Stimulated activated CD4-positive, alpha-beta T cell treated with anti-CD3 and anti-CD28 coated beads, Interleukin-2, amount 100 ng/mL, for 48 hours (primary cell): ENCODE results near the gene CHKA.

Experiments used
- DNase-seq, 2 donors: peaks; one replicate each; pipeline ENCODE4 v3.0.0-alpha.2; 2020

Gene CHKA

DNA sequence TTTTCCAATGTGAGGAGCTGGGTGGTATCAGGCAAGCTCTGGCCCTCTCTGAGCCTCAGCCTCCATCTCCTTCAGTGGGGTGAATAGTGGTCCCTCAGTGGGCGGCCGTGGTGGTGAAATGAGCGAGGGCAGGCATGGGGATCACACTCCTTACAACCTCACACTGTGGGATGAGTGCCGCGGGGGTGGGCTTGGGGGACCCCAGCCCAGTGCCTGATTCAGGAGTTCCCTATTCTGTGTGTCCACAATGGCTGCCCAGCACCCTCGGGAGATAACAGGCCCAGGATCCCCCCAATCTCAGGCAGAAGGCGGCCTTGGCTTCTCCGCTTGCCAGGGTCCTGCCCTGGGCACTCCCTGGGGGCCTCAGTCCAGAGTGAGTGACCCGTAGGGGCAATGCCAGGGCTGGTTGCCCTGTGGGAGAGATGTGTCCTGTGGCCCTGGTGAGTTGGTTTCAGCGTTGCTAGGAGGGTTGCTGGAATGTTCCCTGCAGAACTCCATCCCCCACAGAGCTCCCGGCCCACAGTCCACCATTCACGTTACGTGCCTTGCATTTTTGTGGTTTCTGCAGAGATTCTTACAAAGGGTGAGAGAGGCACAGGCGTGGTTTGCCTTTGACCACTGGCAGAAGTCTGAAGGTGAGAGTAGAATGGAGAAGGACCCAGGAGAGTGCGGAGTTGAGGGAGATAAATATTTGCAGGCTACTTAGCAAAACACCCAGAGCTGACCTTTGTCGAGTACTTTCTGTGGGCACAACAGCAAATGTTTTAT lies 108.2 kb downstream of the CHKA start:
- no peak for DNase-seq

DNA sequence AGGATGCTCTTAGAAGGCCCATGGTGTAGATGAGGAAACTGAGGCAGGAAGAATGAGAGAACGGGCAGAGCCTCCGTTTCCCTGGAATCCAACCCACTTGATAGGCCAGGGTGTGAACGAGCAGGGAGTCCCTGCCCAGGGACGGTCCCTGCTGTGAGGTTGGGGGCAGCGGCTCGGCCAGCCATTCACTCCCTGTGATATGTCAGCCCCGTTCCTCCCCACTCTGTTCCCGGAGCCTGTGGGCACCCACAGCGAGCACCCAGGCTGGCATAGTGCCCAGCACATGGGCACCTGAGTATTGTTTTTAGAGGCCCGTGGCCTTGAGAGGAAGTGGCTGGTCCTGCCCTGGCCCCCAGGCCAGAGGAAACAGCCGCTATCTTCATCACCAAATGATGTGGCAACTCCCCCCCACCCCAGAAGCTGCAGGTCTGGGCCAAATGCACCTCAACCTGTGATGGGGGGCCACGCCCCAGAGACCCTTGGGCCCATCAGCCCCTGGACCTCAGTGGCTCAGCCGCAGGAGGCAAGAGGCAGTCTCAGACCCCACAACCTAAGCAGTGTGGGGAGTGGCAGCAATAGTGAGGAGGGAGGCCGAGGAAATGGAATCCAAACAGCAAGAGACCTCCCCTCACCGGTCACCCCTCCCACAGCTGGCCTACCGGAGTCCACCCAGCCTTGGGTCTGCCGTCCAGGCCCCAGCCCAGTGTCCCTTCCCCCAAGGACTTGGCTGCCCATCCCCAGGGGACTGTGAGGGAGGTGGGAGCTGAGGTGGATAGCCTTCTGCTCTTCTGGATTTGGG lies 108.9 kb downstream of the CHKA start:
- DNase-seq: no peak

DNA sequence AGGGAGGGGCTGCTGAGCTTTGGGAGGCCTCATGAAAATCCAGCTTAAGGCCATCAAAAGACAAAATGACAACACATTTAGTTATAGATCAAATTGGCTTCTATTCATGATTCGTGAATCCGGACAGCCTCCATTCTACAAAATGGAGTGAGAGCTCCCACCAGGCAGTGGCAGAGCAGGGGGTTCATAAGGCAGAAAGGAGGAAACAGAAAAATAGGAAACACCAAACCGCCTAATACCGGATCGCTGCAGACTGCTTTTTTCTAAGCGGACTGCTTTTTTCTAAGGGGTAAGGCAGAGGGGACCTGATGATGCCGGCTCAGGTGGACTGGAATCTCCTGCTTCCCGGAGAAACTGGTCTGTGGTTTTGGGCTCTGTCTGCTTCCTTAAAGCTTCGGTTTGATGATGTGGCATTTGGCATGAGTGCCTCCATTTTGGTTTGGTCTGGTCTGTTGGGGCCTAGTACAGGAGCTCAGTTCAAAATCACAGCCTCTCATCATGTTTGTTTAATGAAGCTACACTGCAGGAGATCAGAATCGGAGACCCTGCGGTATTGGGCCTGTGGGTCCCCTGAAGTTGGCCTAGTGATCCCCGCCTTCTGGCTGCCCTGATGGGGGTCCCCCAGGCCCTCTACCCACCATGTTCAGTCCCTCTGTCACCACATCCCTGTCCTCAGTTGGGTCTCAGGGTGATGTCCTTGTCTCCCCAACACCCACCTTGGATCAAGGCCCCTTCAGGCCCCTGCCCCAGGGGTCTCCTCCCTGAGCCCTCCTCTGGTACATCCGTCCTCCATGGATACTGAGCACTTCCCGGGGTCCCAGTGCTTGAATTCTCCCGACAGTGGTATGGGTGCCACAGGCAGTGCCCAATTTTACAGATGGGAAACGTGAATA lies 109.9 kb downstream of the CHKA start:
- no peak for DNase-seq

DNA sequence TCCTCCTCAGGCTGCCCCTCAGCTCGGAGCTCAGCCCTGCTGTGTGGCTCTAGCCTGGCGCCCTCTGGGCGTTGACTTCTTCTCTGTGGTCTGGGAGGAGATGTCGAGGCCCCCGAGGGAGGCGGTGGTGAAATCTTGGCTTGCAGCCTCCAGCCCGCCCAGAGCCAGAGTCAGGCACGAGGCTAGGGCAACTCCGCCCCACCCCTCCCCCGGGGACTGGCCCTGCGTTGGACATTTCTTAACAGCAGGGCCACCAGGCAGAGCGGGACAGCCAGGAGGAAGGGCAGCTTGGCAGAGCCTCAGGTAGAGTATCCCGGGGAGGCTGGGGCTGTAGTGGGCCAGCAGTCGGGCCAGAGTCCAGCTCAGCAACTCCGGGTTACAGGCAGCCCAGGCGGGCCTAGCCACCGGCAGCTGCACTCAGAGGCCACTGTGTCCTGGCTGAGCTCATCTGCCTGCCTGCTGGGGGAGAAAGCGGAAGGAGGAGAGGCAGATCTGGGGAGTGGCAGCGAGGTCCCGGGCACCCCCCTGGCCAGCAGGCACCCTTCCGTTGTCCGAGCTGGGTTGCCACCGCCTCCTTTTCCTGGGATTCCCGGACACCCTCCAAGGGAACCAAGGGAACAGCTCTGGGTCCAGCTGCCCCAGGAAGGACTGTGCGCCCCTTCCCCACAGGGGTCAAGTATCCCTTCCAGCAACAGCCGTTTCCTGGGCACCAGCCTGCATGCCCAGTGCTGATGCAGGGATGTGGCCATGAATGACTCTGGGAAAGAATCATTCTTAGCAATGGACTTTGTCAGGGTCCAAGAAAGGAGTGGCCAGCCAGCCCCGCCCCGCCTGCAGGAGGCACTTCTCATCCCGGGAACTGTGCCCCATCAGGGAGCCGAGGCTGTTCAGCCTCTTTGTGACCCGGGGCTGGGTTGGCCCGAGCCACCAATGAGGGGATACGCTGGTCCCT lies 110.8 kb downstream of the CHKA start, which contains the start of gene ALDH3B1:
Gene ALDH3B1 (plus strand): TSS at position 238 of the 952 bp plus-strand sequence. CDS start 4,971 bp downstream, outside the sequence.
- DNase-seq: no peak

DNA sequence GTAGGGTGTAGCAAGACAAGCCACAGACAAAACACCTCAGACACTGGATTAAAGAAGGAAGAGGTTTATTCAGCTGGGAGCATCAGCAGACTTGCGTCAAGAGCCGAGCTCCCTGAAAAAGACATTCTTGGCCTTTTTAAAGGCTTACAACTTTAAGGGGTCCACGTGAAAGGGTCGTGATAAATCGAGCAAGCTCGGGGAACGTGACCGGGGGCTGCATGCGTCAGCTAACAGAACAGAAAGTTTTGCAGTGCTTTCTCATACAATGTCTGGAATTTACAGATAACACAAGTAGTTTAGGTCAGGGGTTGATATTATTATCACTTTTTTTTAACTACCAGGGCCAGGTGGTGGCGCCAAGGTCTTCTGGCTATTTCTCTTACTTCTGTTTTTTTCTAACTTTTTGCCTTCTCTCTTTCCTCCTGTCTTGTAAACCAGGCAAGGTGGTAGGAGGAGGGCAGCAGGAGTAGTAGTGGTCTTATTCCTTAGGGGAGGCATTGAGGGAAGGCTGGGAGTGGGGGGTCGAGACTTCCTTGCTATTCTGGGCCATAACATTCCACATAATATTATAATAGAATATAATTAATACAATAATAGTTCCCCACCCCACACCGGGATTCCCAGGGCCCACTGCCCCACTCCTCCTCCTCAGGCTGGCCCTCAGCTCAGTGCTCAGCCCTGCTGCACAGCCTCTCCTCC lies 111.6 kb downstream of the CHKA start:
- DNase-seq: no peak

DNA sequence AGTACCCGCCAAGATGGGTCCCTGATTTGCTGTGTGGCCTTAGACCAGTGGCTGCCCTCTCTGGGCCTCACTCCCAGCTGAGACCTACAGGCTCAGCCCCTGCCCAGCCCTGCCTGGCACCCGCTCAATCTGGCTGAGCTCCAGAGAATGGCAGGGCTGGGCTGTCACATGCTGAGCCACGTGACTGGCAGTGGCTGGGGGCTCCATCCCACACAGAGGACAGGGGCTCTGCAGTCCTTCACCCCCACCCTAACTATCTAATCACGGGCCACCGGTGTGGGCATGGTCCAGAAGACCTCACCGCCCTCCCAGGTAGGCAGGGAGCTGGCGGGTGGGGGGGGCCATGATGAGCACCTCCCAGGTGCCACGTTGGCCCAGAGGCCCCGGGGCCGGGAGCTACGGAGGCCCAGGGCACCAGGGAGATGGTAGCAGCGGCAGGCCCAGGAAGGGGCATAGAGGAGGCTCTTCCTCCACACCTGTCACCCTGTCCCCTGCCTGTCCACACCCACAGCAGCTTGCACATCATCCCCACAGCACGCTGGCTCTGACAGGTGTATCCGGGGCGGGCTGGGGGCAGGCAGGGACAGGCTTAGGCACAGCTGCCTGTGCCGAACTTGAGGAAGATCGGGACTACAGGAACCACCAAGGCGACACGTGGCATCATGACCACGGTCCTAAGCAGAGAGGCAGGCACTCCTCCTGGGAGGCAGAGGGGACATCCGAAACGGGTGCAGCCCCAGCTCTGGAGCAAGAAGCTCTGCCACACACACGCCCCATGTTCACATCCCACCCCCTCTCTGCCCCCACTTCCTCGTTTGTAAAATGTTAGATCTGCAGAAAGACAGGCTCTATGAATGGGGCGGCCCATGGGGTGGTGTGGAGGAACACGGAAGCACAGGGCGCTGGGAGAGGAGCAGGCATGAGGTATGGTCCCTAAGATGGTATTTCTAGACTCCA lies 112.5 kb downstream of the CHKA start:
- DNase-seq: no peak

DNA sequence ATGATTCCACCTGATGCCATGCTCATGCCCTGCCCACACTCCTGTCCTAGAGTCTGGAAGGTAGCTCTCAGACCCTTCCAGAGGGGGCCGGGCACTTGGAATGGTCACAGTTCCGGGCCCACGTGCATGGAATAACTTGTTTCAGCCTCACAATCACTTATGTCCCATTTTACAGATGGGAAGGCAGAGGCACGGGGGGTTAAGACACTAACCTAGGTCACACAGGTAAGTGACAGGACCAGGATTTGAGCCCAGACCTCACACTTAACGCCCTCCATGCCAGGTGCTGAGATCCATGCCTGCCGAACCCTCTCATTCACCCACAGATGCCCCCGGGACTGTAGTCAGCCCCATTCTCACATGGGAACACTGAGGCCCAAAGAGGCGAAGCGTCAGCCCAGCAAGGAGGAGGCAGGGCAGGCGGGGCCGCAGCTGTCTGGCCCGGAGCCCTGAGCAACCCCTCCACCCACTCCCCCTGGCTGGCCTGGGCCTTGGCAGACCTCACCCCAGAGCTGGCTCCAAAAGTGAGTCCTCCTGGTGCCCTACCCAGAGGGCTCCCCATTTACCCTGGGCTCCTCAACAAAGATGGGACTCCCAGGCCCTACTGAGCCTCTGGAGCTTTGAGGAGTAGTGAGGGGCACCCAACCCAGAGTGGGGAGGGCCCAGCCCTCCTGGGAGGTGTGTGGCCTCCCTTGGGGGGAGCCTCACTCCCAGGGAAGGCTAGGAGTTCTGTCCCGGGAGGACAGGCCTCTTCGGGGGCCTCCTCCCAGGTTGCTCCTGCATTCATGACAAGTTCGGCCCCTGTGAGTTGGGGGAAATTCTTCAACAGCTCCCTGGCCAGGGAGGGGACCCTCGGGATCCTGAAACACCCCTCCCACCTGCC lies 113.4 kb downstream of the CHKA start:
- DNase-seq: no peak

DNA sequence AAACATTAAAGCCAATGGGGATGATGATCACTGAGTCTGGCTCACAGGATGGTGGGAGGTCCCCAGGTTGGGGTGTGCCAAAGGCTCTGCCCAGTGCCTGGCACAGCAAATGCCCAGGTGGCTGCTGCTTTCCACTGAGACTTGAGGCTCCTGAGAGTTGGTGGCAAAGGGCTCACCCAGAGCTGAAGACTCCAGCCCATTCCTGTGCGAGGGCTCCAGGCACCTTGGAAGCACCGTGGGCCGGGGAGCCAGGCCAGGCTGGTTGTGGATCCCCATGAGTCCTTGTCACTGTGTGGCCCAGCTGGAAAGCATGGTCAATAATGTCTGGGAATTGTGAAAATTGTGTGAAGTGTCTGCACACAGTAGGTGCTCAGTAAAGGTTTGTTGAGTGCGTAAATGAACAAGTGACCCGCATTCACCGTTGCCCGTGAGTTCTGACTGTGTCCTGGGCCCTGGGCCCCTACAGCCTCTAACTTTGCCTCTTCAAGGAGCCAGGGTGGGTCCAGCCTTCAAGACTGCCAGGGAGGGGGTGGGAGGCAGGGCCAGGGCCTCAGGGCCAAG lies 114.5 kb downstream of the CHKA start:
- no peak for DNase-seq

DNA sequence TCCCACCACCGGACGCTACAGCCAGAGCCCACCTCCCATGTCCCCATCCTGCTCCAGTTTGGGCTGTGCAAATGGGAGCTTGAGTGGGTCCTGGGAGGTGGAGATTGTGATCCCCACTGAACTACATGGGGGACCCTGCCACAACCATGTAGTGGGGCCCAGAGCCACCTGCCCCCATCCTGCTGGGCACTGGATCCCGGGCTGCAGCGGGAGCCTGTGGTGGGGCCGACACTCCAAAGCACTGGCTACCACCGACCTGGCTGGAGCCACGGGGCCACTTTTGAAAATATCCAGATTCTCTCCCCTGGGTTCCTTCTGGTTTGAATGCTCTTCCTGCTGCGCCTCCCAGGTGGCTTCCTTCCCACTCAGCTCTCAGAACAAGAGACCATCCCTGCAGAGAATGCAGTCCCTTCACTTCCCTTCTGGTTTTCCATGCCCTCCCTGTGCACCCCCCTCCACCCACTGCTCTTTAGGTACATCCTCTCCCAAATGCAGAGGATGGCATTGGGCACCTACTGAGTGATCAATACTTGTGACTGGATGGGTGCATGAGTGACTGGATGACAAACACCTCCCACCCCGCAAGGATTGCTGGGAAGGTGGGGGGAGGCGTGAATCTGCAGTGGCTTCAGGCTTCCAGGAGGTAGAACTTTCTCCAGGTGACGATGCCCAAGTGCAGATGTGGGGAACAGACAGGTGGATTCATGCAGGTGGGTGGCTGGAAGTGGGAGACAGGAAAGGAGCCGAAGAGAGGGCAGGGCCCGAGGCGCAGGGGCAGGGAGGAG lies 116.4 kb downstream of the CHKA start:
- DNase-seq: no peak

DNA sequence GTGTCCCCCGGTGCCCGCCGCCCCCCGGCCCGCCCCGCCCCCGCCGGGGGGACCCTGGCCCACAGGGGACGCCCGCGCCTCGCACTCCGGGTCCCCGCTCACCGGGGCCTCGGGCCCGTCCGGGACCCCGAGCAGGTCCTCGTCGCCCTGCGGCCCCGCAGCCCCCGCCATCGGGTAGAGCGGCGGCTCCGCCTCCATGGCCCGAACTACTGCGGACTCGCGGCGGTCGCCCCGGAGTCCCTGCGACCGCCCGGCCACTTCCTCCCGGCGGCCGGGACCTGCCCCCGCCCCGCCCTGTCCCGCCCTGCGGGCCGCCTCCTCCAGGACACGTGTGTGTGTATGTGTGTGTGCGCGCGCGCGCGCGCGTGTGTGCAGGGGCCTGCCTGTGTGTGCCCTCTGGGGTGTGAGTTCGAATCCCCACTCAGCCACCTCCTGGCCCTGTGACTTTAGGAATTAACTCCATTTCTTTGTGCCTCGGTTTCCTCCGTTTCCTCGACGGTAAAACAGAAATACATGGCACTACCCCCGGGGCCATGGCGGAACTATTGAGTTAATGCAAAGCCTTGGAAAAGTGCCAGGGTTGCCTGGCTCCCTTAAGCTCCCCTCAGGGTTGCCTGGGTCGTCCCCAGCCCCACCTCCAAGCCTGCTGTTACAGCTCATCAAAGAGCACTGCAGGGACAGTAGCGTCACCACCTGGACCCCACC lies 117.2 kb downstream of the CHKA start, which contains the start of gene UNC93B1:
Gene UNC93B1 (minus strand): TSS at position 252 of the 705 bp plus-strand sequence. CDS start 54 bp downstream, at position 198.
- peak; percentile 80 to 81 for DNase-seq

DNA sequence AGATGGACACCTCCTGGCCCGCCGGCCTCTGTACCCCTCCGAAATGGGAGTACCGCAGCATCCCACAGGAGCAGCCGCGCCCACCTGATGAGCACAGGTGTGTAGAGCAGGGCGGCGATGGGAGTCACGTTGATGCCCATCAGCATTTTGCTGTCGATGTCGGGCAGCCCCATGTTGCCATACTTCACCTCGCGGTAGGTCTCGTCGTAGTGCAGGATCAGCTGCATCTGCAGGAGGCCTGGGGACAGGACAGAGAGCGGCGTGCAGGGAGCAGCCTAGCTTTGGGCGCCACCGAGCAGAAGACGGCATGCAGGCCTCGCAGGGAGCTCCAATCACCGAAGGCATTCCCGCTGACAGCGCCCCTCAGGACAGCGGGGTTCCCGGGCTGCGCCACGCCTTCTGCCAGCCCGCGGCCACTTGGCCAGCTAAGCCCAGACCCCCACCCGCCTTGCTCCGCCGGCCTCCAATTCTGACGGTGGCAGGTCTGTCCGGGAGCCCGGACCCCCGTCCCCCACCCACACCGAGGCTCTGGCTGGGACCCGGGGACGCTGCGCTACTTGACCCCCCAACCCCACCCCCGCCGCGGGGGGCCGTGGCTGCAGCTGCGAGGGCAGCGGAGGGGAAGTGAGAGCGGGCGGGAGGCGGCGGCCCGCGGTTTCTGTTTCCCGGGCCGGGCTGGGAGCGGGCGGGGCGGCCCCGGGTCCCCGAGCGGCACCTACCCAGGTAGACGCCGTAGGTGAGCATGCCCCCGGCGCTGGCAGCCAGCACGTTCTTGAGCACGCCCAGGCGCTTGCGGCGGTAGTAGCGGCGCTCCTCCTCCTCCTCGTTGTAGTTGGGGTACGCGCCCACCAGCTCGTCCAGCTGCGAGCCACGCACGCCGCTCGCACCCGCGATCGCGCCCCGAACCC lies 118.0 kb downstream of the CHKA start:
- peak in 1 of 2 donors; percentile 36 for DNase-seq
